ENCODE measurements around the gene RTN4IP1.

The RTN4IP1 gene

GRCh38 chr6:106629103-106629858, at the start of gene RTN4IP1, which contains the start of gene QRSL1:
TSS of gene RTN4IP1 (minus strand) at chr6:106629498. CDS start at chr6:106629021, 477 bp downstream.
TSS of gene QRSL1 (plus strand) at chr6:106629578. CDS start at chr6:106629682, 104 bp downstream.
- Histone ChIP-seq H3K36me3 (ENCODE audit: insufficient read depth, low read length) (no peaks in the 10 kb centered on the region), H3K27ac (ENCODE audit: low read depth, low read length) (peak within 1 kb of the TSS; percentile 55; the same call in 1 of the 2 replicates), H3K79me2 (ENCODE audit: control insufficient read depth, insufficient read depth, low read length, unreplicated experiment) (peaks cover 42% of the 10 kb centered on the region), H3K27me3 (ENCODE audit: insufficient read depth, low read length) (no peaks in the 10 kb centered on the region), H3K4me1 (ENCODE audit: control insufficient read depth, insufficient read depth, low read length, unreplicated experiment) (peaks cover 7% of the 10 kb centered on the region), H3K4me3 (ENCODE audit: low read depth, low read length) (peak within 1 kb of the TSS; percentile 93), H2AFZ (ENCODE audit: low read length, unreplicated experiment) (peak within 1 kb of the TSS; percentile 87)

- no peak overlapping the region for H2AFZ ChIP-seq (ENCODE audit: low read length, unreplicated experiment)
Measured at GRCh38 chr6:106677282-106677681, 48.0 kb upstream of the RTN4IP1 start.

GRCh38 chr6:106674541-106675229, 45.4 kb upstream of the RTN4IP1 start:
- H3K27me3 ChIP-seq (ENCODE audit: insufficient read depth, low read length) = no peaks in the 10 kb centered on the region
- H3K4me3 ChIP-seq (ENCODE audit: low read depth, low read length) = no peak overlapping the region
- no peaks in the 10 kb centered on the region for H3K36me3 ChIP-seq (ENCODE audit: insufficient read depth, low read length)
- no peak overlapping the region for H2AFZ ChIP-seq (ENCODE audit: low read length, unreplicated experiment)
- H3K4me1 ChIP-seq (ENCODE audit: control insufficient read depth, insufficient read depth, low read length, unreplicated experiment) = no peaks in the 10 kb centered on the region
- no peaks in the 10 kb centered on the region for H3K79me2 ChIP-seq (ENCODE audit: control insufficient read depth, insufficient read depth, low read length, unreplicated experiment)
- no peak overlapping the region for H3K27ac ChIP-seq (ENCODE audit: low read depth, low read length)

More at GRCh38 chr6:106677282-106677681, 48.0 kb upstream of the RTN4IP1 start:
- Histone ChIP-seq H3K79me2 (ENCODE audit: control insufficient read depth, insufficient read depth, low read length, unreplicated experiment) (no peaks in the 10 kb centered on the region), H3K27ac (ENCODE audit: low read depth, low read length) (no peak overlapping the region), H3K4me3 (ENCODE audit: low read depth, low read length) (no peak overlapping the region), H3K36me3 (ENCODE audit: insufficient read depth, low read length) (no peaks in the 10 kb centered on the region), H3K27me3 (ENCODE audit: insufficient read depth, low read length) (no peaks in the 10 kb centered on the region), H3K4me1 (ENCODE audit: control insufficient read depth, insufficient read depth, low read length, unreplicated experiment) (no peaks in the 10 kb centered on the region)

- no peaks in the 10 kb centered on the region for H3K79me2 ChIP-seq (ENCODE audit: control insufficient read depth, insufficient read depth, low read length, unreplicated experiment)
- H3K36me3 ChIP-seq (ENCODE audit: insufficient read depth, low read length) = no peaks in the 10 kb centered on the region
- no peaks in the 10 kb centered on the region for H3K4me1 ChIP-seq (ENCODE audit: control insufficient read depth, insufficient read depth, low read length, unreplicated experiment)
- no peak overlapping the region for H3K4me3 ChIP-seq (ENCODE audit: low read depth, low read length)
- no peaks in the 10 kb centered on the region for H3K27me3 ChIP-seq (ENCODE audit: insufficient read depth, low read length)
- H2AFZ ChIP-seq (ENCODE audit: low read length, unreplicated experiment) = no peak overlapping the region
- no peak overlapping the region for H3K27ac ChIP-seq (ENCODE audit: low read depth, low read length)
Measured at GRCh38 chr6:106671651-106672050, 42.4 kb upstream of the RTN4IP1 start.

GRCh38 chr6:106670236-106670635, 40.9 kb upstream of the RTN4IP1 start:
- Histone ChIP-seq H2AFZ (ENCODE audit: low read length, unreplicated experiment) (no peak overlapping the region), H3K4me3 (ENCODE audit: low read depth, low read length) (no peak overlapping the region), H3K4me1 (ENCODE audit: control insufficient read depth, insufficient read depth, low read length, unreplicated experiment) (no peaks in the 10 kb centered on the region), H3K79me2 (ENCODE audit: control insufficient read depth, insufficient read depth, low read length, unreplicated experiment) (no peaks in the 10 kb centered on the region), H3K36me3 (ENCODE audit: insufficient read depth, low read length) (0 out of 2 replicates have a peak, but pooled peaks cover 2% of the 10 kb centered on the region), H3K27me3 (ENCODE audit: insufficient read depth, low read length) (no peaks in the 10 kb centered on the region), H3K27ac (ENCODE audit: low read depth, low read length) (no peak overlapping the region)

GRCh38 chr6:106667022-106667402, 37.7 kb upstream of the RTN4IP1 start:
- Histone ChIP-seq H3K4me3 (ENCODE audit: low read depth, low read length) (no peak overlapping the region), H2AFZ (ENCODE audit: low read length, unreplicated experiment) (no peak overlapping the region), H3K79me2 (ENCODE audit: control insufficient read depth, insufficient read depth, low read length, unreplicated experiment) (no peaks in the 10 kb centered on the region), H3K27ac (ENCODE audit: low read depth, low read length) (no peak overlapping the region), H3K27me3 (ENCODE audit: insufficient read depth, low read length) (no peaks in the 10 kb centered on the region), H3K4me1 (ENCODE audit: control insufficient read depth, insufficient read depth, low read length, unreplicated experiment) (no peaks in the 10 kb centered on the region), H3K36me3 (ENCODE audit: insufficient read depth, low read length) (peaks cover 21% of the 10 kb centered on the region; the same call in 1 of the 2 replicates)

- H3K36me3 ChIP-seq (ENCODE audit: insufficient read depth, low read length) = peaks cover 21% of the 10 kb centered on the region; the same call in 1 of the 2 replicates
- no peaks in the 10 kb centered on the region for H3K79me2 ChIP-seq (ENCODE audit: control insufficient read depth, insufficient read depth, low read length, unreplicated experiment)
- no peak overlapping the region for H3K4me3 ChIP-seq (ENCODE audit: low read depth, low read length)
- H2AFZ ChIP-seq (ENCODE audit: low read length, unreplicated experiment) = no peak overlapping the region
- H3K4me1 ChIP-seq (ENCODE audit: control insufficient read depth, insufficient read depth, low read length, unreplicated experiment) = no peaks in the 10 kb centered on the region
- H3K27ac ChIP-seq (ENCODE audit: low read depth, low read length) = no peak overlapping the region
- no peaks in the 10 kb centered on the region for H3K27me3 ChIP-seq (ENCODE audit: insufficient read depth, low read length)
Measured at GRCh38 chr6:106666282-106667021, 37.2 kb upstream of the RTN4IP1 start.

- Histone ChIP-seq H3K36me3 (ENCODE audit: insufficient read depth, low read length) (peaks cover 33% of the 10 kb centered on the region), H2AFZ (ENCODE audit: low read length, unreplicated experiment) (no peak overlapping the region), H3K27me3 (ENCODE audit: insufficient read depth, low read length) (no peaks in the 10 kb centered on the region), H3K4me3 (ENCODE audit: low read depth, low read length) (no peak overlapping the region), H3K27ac (ENCODE audit: low read depth, low read length) (no peak overlapping the region), H3K4me1 (ENCODE audit: control insufficient read depth, insufficient read depth, low read length, unreplicated experiment) (no peaks in the 10 kb centered on the region), H3K79me2 (ENCODE audit: control insufficient read depth, insufficient read depth, low read length, unreplicated experiment) (no peaks in the 10 kb centered on the region)
Measured at GRCh38 chr6:106662458-106662857, 33.2 kb upstream of the RTN4IP1 start.

- H3K27ac ChIP-seq (ENCODE audit: low read depth, low read length) = no peak overlapping the region
- no peak overlapping the region for H3K4me3 ChIP-seq (ENCODE audit: low read depth, low read length)
- peaks cover 46% of the 10 kb centered on the region for H3K36me3 ChIP-seq (ENCODE audit: insufficient read depth, low read length)
- H3K79me2 ChIP-seq (ENCODE audit: control insufficient read depth, insufficient read depth, low read length, unreplicated experiment) = no peaks in the 10 kb centered on the region
- H2AFZ ChIP-seq (ENCODE audit: low read length, unreplicated experiment) = no peak overlapping the region
- H3K4me1 ChIP-seq (ENCODE audit: control insufficient read depth, insufficient read depth, low read length, unreplicated experiment) = no peaks in the 10 kb centered on the region
- no peaks in the 10 kb centered on the region for H3K27me3 ChIP-seq (ENCODE audit: insufficient read depth, low read length)
Measured at GRCh38 chr6:106659859-106660258, 30.6 kb upstream of the RTN4IP1 start.

- H3K27me3 ChIP-seq (ENCODE audit: insufficient read depth, low read length) = no peaks in the 10 kb centered on the region
- no peaks in the 10 kb centered on the region for H3K4me1 ChIP-seq (ENCODE audit: control insufficient read depth, insufficient read depth, low read length, unreplicated experiment)
- peaks cover 37% of the 10 kb centered on the region for H3K36me3 ChIP-seq (ENCODE audit: insufficient read depth, low read length)
- H2AFZ ChIP-seq (ENCODE audit: low read length, unreplicated experiment) = no peak overlapping the region
- no peak overlapping the region for H3K4me3 ChIP-seq (ENCODE audit: low read depth, low read length)
- no peaks in the 10 kb centered on the region for H3K79me2 ChIP-seq (ENCODE audit: control insufficient read depth, insufficient read depth, low read length, unreplicated experiment)
- H3K27ac ChIP-seq (ENCODE audit: low read depth, low read length) = no peak overlapping the region
Measured at GRCh38 chr6:106658469-106658868, 29.2 kb upstream of the RTN4IP1 start.
